ENCODE measurements around the gene VPS26A. TPM values are rescaled to one million over a fixed set of nuclear protein-coding genes. Genes with fewer than 3 reads are reported as not detected.

The VPS26A gene
- 21.2 and 44.1 TPM in 2 replicates for total RNA-seq (2014; rRNA removed; shearing (Covaris generic))

GRCh38 chr10:69123747-69124562 lies at the start of gene VPS26A:
VPS26A (plus strand) TSS chr10:69124178; CDS start chr10:69124278, 100 bp downstream.
- DNase-seq (ENCODE audit: low read depth), result peak; percentile 96

- DNase-seq (ENCODE audit: low read depth), result no peak
Measured at GRCh38 chr10:69074532-69074931, 49.4 kb upstream of the VPS26A start.

GRCh38 chr10:69075431-69075830 lies 48.5 kb upstream of the VPS26A start:
- DNase-seq (ENCODE audit: low read depth), result no peak

- no peak for DNase-seq (ENCODE audit: low read depth)
Measured at GRCh38 chr10:69078311-69078710, 45.7 kb upstream of the VPS26A start.

GRCh38 chr10:69080226-69080625 lies 43.8 kb upstream of the VPS26A start:
- no peak for DNase-seq (ENCODE audit: low read depth)

- no peak for DNase-seq (ENCODE audit: low read depth)
Measured at GRCh38 chr10:69086001-69086509, 37.9 kb upstream of the VPS26A start.

- peak; percentile 94 for DNase-seq (ENCODE audit: low read depth)
Measured at GRCh38 chr10:69087590-69088470, 36.1 kb upstream of the VPS26A start, which contains the start of gene SRGN. SRGN (plus strand) TSS chr10:69088103; CDS start chr10:69088158, 55 bp downstream.

GRCh38 chr10:69088471-69088769 lies 35.6 kb upstream of the VPS26A start:
- DNase-seq (ENCODE audit: low read depth), result no peak

GRCh38 chr10:69088801-69089501 lies 35.0 kb upstream of the VPS26A start:
- DNase-seq (ENCODE audit: low read depth), result peak; percentile 74

GRCh38 chr10:69089638-69090599 lies 34.1 kb upstream of the VPS26A start:
- DNase-seq (ENCODE audit: low read depth), result peak; percentile 84

GRCh38 chr10:69090685-69091084 lies 33.3 kb upstream of the VPS26A start:
- DNase-seq (ENCODE audit: low read depth), result peak; percentile 63

- no peak for DNase-seq (ENCODE audit: low read depth)
Measured at GRCh38 chr10:69091143-69091651, 32.8 kb upstream of the VPS26A start.

- peak; percentile 87 for DNase-seq (ENCODE audit: low read depth)
Measured at GRCh38 chr10:69092959-69093850, 30.8 kb upstream of the VPS26A start.

- peak; percentile 46 for DNase-seq (ENCODE audit: low read depth)
Measured at GRCh38 chr10:69093933-69094332, 30.0 kb upstream of the VPS26A start.

- DNase-seq (ENCODE audit: low read depth), result no peak
Measured at GRCh38 chr10:69096045-69096444, 27.9 kb upstream of the VPS26A start.

GRCh38 chr10:69097729-69098128 lies 26.2 kb upstream of the VPS26A start:
- DNase-seq (ENCODE audit: low read depth), result no peak

GRCh38 chr10:69100136-69100872 lies 23.7 kb upstream of the VPS26A start:
- DNase-seq (ENCODE audit: low read depth), result no peak

GRCh38 chr10:69101451-69102095 lies 22.4 kb upstream of the VPS26A start:
- DNase-seq (ENCODE audit: low read depth), result peak; percentile 79

Data from M059J (cell line).